Endothelial cell of umbilical vein (primary cell): ENCODE results near the gene EMC9. TPM values are rescaled to one million over a fixed set of nuclear protein-coding genes. Genes with fewer than 3 reads are reported as not detected.

Experiments
- BruUV-seq: library from RNA; stranded (reverse); fragments of 400-500 nt; replicated peaks from 2 replicates; lab custom pipeline; 2021; lab: Mats Ljungman, UMichigan
- CTCF ChIA-PET: fragments of 300-600, 350-600 bp; sonication (Branson Sonifier 250); formaldehyde crosslinking; loops from one replicate; lab custom pipeline; 2021; ENCODE audit warnings: antibody characterized with exemption, inconsistent platforms; lab: Charles Lee
- POLR2A ChIA-PET: fragments of 300-600, 350-600 bp; sonication (Branson Sonifier 250); formaldehyde crosslinking; loops from one replicate; lab custom pipeline; 2021; ENCODE audit warnings: antibody characterized with exemption, inconsistent platforms; lab: Charles Lee
- DNase-seq: peaks from one replicate; pipeline ENCODE4 v3.0.0-alpha.2; 2011; ENCODE audit warnings: low read depth, low spot score
- FAIRE-seq: peaks from 2 replicates; lab custom pipeline; 2011; peaks lifted over from hg19 to GRCh38; lab: Jason Lieb, UNC
- H2AFZ ChIP-seq: 2 replicates; pipeline ENCODE4 v1.6.0; 2012; ENCODE audit warnings: low read depth, low read length, control low read depth, inconsistent platforms
- H3K27ac ChIP-seq: 2 replicates; pipeline ENCODE4 v1.5.1; 2011; ENCODE audit warnings: low read depth, mild to moderate bottlenecking, control low read depth, low read length, moderate library complexity; ENCODE audit not compliant: insufficient read depth
- H3K27me3 ChIP-seq, 2 experiments: 2 replicates each; pipeline versions ENCODE4 v1.6.0 to v1.6.1; 2011; ENCODE audit warnings: low read length in 2 of 2, mixed read lengths in 1 of 2; ENCODE audit not compliant: control insufficient read depth in 2 of 2, insufficient read depth in 2 of 2
- H3K36me3 ChIP-seq, 2 experiments: 2 replicates in 1 of 2; 3 replicates in 1 of 2; pipeline ENCODE4 v1.5.1; 2011; ENCODE audit warnings: low read length in 2 of 2, mild to moderate bottlenecking in 1 of 2, moderate library complexity in 1 of 2; ENCODE audit not compliant: control insufficient read depth in 2 of 2, insufficient read depth in 2 of 2; ENCODE audit errors: extremely low read depth in 1 of 2
- H3K4me1 ChIP-seq: 3 replicates; pipeline ENCODE4 v1.5.1; 2011; ENCODE audit warnings: mild to moderate bottlenecking, low read length; ENCODE audit not compliant: control insufficient read depth, insufficient read depth; ENCODE audit errors: extremely low read depth
- H3K4me2 ChIP-seq: 2 replicates; pipeline ENCODE4 v1.6.1; 2011; ENCODE audit warnings: low read length, control low read depth, mixed read lengths; ENCODE audit not compliant: insufficient read depth
- H3K4me3 ChIP-seq, 3 experiments: fragments of 200-600 bp in 1 of 3; sonication (generic), shearing (Covaris generic) in 1 of 3; replicated peaks in 1 of 3; 2 replicates each; pipeline ENCODE4 v1.5.1; 2011 to 2016; ENCODE audit warnings: control low read depth in 3 of 3, low read length in 3 of 3, mild to moderate bottlenecking in 2 of 3, inconsistent platforms in 1 of 3, low read depth in 1 of 3, moderate library complexity in 1 of 3; ENCODE audit not compliant: insufficient read depth in 1 of 3
- H3K79me2 ChIP-seq: 2 replicates; pipeline ENCODE4 v1.6.0; 2012; ENCODE audit warnings: low read length, inconsistent platforms; ENCODE audit not compliant: control insufficient read depth, insufficient read depth
- H3K9ac ChIP-seq: replicated peaks from 2 replicates; pipeline ENCODE3; 2011; ENCODE audit warnings: low read length, control low read depth; ENCODE audit not compliant: insufficient read depth; ENCODE audit errors: extremely low read depth
- H3K9me1 ChIP-seq: replicated peaks from 3 replicates; pipeline ENCODE4 v1.6.0; 2011; ENCODE audit warnings: mild to moderate bottlenecking, low read length; ENCODE audit not compliant: control insufficient read depth, insufficient read depth; ENCODE audit errors: extremely low read depth
- H3K9me3 ChIP-seq: replicated peaks from 2 replicates; pipeline ENCODE4 v1.5.1; 2012; ENCODE audit warnings: low read length, inconsistent platforms; ENCODE audit not compliant: control insufficient read depth, insufficient read depth
- H4K20me1 ChIP-seq: replicated peaks from 2 replicates; pipeline ENCODE3; 2011; ENCODE audit warnings: mild to moderate bottlenecking, low read length; ENCODE audit not compliant: control insufficient read depth, insufficient read depth; ENCODE audit errors: extremely low read depth
- MAX ChIP-seq: IDR thresholded peaks from 2 replicates; pipeline ENCODE4 v1.6.1; 2011; ENCODE audit not compliant: insufficient read depth, insufficient read length
- POLR2A ChIP-seq: IDR thresholded peaks from 2 replicates; pipeline ENCODE4 v1.6.1; 2012; ENCODE audit warnings: low read depth, mild to moderate bottlenecking, control low read depth, low read length
- POLR2AphosphoS5 ChIP-seq: IDR thresholded peaks from 2 replicates; pipeline ENCODE4 v1.6.1; 2012; ENCODE audit warnings: low read depth, mild to moderate bottlenecking, control low read depth, low read length, moderate library complexity; ENCODE audit not compliant: insufficient read depth
- dilution Hi-C: fragments of 300-500 bp; cut with MboI; formaldehyde crosslinking; loops from one replicate; pipeline ENCODE4 v1.15.0; 2019; ENCODE audit warnings: low sequenced_read_pairs; ENCODE audit not compliant: extremely low pct_ligation_motif_present
- intact Hi-C: fragments of 100-400 bp; cut with micrococcal nuclease; formaldehyde crosslinking; loops from one replicate; pipeline ENCODE4 v1.10.0; 2022
- polyA plus RNA-seq, 4 experiments: library from polyadenylated mRNA; depleted of rRNA in 3 of 4; stranded (reverse) in 3 of 4; unstranded in 1 of 4; fragments of >200 nt; gene quantifications; 2 replicates each; pipeline versions ENCODE4 v1.2.1 to v1.2.3, GENCODE V29; 2011 to 2012; ENCODE audit warnings: missing spikeins in 1 of 4
- total RNA-seq: library from RNA; stranded (reverse); gene quantifications from 2 replicates; pipeline ENCODE4 v1.2.3, GENCODE V29; 2021

The EMC9 gene
- total and polyA plus RNA-seq, 2 donors (not counting 3 experiments of a cell fraction or from before 2014, with no cell fraction given): 21.8 to 31.8 TPM

- Histone ChIP-seq H3K9me3 (no peaks in the 10 kb centered on the region), H3K4me1 (peaks cover 13% of the 10 kb centered on the region), H3K27me3 (no peaks in the 10 kb centered on the region), H3K79me2 (no peaks in the 10 kb centered on the region), H3K9me1 (no peaks in the 10 kb centered on the region), H2AFZ (peak within 1 kb of the TSS; percentile 97), H3K4me2 (peak within 1 kb of the TSS; percentile 96), H3K4me3 (peak within 1 kb of the TSS; percentile 46 to 92 (median 84)), H3K9ac (peak within 1 kb of the TSS; percentile 88), H4K20me1 (no peaks in the 10 kb centered on the region), H3K36me3 (peaks cover 7 to 17% of the 10 kb centered on the region in 2 experiments), H3K27ac (peak within 1 kb of the TSS; percentile 88)
- ChIA-PET CTCF (interaction anchor here (1.1 to 3.3 kb wide), 17 partner anchors 9 to 317 kb away, joined by 3 to 27 read pairs (median 5); partner anchors contain the start of genes EMC9, IRF9, PCK2 and PSME1), POLR2A (interaction anchor here (0.6 to 2.3 kb wide), 8 partner anchors 9 to 32 kb away, joined by 3 to 13 read pairs (median 7); partner anchors contain the start of genes EMC9, PCK2, PSME1 and PSME2)
- dilution Hi-C loops: no loop called here
- TF ChIP-seq POLR2AphosphoS5 (no peak), POLR2A (peak; percentile 39), MAX (peak; percentile 95)
- peak; percentile 100 for DNase-seq
- BruUV-seq: TSS peak; percentile 58
- intact Hi-C loops: loop anchor here (1.0 to 5.0 kb wide), 9 partner anchors 20 to 1182 kb away; partner anchors contain the start of genes DHRS1, EMC9, GMPR2 and IPO4
- FAIRE-seq: peak; percentile 99
Observed at GRCh38 chr14:24114532-24115421, 26.6 kb downstream of the EMC9 start, which contains the start of the genes DCAF11 and NRL. TSS of gene DCAF11 (plus strand) at chr14:24114777. CDS start at chr14:24115595, 818 bp downstream. TSS of gene NRL (minus strand) at chr14:24114949. CDS start at chr14:24082848, 32,101 bp downstream.
